GM19240 (cell line): ENCODE results near the gene FNDC3B.
"Not testable (repeated sequence)": the region's sequence is repeated elsewhere in the genome, so short reads cannot be mapped to it uniquely, and the experiment has no call there.

Experiments used
- DNase-seq: peaks from one replicate; pipeline ENCODE4 v3.0.0; 2011; ENCODE audit warnings: low spot score; ENCODE audit not compliant: insufficient read length

Gene FNDC3B

DNA sequence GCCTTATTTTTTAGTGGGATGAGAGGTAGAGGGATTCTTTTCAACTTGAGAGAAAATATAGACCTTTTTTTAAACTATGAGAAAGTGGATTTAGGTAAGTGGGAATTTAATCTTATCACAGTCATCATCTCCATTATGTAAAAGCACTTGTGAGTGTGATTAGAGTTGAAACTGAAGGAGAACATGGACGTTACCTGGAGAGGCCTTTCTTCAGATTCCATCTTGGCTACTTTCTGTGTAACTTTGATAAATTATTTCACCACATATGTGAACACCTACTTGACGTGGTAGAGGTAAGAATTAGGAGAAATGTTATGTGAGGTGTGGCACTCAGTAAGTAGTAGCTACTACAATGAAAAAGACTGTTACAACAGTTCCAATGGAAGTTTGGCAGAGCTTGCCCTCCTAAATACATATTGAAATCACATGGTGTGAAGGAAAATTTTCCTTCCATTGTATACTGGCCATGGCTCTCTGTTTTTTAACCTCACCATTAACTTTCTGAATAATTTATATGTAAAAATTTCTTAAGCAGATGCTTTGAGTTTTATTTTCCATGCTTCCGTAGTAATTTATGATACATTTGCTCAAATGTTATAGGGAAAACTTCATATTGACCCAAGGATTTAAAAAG lies 193.3 kb downstream of the FNDC3B start:
- no peak for DNase-seq

GRCh38 chr3:172233474-172234277 lies 194.3 kb downstream of the FNDC3B start:
- no peak for DNase-seq

GRCh38 chr3:172235698-172236097 lies 196.3 kb downstream of the FNDC3B start:
- no peak for DNase-seq

DNA sequence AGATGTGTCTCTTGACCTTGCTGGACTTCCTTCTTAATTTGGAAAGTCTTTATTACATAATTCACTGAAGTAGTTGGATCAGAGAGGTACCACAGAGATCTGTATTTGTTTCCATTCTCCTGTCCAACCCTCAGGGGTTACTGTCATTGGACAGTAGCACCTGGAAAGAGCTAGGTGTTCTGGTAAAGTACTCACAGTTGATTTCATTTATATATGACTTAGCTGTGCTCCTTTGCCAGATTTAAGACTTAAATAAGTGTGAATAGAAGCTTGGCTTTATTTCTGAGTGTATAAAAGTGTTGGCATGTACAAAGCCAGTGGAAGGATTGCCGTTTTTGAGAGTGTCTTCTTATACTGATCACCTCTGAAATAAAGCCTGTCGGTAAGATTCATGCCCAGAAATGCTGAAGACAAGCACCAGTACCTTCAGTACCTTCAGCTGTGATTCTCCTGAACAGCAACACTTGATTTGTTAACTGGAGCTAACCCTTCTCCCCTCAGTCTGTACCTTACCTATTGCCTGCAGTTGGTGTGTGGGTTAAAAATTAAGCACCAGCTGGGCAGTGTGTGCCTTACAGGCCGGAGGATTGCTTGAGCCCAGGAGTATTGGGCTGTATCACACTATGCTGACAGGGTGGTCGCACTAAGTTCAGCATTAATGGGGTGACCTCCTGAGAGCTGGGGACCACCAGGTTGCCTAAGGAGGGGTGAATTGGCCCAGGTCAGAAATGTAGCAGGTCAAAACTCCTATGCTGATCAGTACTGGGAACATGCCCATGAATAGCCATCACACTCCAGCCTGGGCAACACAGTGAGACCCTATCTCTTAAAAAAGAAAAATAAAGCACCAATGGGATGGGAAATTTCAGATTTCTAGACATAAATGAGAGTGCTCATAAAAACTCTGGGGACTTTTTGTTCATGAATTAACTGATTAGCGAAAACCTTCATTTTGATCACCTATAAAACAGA lies 197.7 kb downstream of the FNDC3B start:
- no peak for DNase-seq

GRCh38 chr3:172238188-172238587 lies 198.8 kb downstream of the FNDC3B start:
- DNase-seq, result no peak

GRCh38 chr3:172239218-172239790 lies 199.9 kb downstream of the FNDC3B start:
- DNase-seq, result no peak

- no peak for DNase-seq
Measured at GRCh38 chr3:172241405-172241804, 202.0 kb downstream of the FNDC3B start.

DNA sequence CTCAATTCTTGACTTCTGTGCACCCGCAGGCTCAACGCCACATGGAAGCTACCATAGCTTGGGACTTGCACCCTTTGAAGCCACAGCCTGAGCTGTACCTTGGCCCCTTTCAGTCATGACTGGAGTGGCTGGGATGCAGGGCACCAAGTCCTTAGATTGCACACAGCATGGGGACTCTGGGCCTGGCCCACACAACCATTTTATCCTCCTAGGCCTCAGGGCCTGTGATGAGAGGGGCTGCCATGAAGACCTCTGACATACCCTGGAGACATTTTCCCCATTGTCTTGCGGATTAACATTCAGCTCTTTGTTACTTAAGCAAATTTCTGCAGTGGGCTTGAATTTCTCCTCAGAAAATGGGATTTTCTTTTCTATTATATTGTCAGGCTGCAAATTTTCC lies 203.1 kb downstream of the FNDC3B start:
- DNase-seq, result not testable (repeated sequence)

DNA sequence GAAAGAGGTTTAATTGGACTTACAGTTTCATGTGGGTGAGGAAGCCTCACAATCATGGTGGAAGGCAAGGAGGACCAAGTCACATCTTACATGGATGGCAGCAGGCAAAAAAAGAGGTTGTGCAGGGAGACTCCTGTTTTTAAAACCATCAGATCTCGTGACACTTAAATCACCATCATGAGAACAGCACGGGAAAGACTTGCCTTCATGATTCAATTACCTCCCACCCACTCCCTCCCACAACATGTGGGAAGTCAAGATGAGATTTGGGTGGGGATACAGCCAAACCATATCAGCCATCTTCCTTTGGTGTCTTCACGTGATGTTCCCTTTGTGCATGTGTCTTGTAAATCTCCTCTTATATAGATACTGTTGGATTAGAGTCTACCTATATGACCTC lies 204.0 kb downstream of the FNDC3B start:
- DNase-seq, result not testable (repeated sequence)

DNA sequence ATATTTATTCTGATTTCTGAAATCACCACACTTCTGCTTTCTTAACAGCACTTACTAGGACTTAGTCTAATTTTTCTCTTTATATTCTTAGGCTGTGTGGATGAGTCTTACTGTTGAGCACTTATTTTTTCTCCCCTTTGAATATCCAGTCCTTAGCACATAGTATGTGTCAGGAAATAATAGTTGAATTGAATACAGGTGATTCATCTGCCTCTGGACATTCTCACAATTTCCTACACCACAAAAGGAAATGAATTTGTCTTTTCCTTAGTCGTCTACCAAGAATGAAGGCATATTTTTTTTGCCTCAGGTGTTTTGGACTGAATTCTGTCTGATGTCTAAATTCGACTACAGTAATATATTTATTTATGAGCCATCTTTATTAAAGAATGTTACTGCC lies 204.6 kb downstream of the FNDC3B start:
- no peak for DNase-seq

DNA sequence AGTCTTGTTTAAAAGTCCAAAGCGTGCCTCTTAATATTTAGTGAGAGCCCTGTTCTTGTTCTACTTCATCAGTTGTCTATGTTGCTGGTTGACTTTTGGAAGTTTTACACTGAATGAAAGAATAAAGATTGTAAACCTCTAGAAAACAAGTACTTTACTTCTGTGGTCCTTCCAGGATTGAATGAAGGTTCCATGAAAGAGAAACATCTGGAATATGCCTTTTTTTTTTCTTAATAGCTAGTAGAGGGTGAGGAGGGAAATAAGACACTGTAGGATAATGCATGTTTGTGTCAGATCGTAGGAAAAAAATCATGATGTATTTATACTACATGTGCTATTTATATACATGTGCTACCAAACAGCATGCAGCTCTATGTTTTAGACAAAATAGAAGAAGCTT lies 205.9 kb downstream of the FNDC3B start:
- no peak for DNase-seq

DNA sequence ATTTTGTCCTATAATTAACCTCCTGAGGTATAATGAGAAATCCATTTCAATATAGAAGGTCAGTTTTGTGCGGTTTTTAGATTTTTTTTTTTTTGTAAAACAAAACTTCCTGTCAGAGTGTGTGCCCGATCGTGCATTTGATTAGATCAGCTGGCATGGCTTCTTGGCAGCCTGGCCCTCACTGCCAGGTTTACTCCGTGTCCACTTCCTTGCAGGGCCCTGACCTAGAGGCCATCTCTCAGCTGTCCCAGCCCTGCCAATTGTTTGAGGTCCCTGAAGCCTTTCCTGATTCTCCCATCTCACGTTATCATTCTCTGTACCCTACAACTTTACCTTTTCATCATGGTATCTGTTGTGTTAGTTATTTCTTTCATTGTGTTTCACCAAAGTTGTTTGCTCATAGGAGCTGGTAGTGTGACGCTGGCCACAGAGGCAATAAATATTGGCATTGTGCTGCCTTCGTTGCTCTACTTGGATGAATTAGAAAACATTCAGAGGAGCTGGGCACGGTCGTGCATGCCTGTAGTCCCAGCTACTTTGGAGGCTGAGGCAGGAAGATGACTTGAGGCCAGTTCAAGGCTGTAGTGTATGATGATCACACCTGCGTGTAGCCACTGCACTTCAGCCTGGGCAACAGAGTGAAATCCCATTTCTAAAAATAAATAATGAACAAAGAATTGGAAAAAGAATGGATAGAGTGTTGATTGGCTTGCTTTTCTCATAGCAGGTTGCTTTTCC lies 206.9 kb downstream of the FNDC3B start:
- no peak for DNase-seq

- DNase-seq, result no peak
Measured at GRCh38 chr3:172247525-172248274, 208.3 kb downstream of the FNDC3B start.

- no peak for DNase-seq
Measured at GRCh38 chr3:172249039-172249438, 209.7 kb downstream of the FNDC3B start.

DNA sequence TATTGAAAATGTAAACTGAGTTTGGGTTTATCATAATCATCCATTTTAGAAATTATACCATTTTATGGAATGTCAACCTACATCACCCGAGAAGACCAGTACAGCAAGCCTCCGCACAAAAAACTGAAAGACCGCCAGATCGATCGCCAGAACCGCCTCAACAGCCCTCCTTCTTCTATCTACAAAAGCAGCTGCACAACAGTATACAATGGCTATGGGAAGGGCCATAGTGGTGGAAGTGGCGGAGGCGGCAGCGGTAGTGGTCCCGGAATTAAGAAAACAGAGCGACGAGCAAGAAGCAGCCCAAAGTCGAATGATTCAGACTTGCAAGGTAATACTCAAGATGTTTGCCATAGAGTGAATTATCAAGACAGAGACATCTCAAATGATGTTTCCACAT lies 211.8 kb downstream of the FNDC3B start:
- DNase-seq, result no peak

GRCh38 chr3:172253200-172253599 lies 213.8 kb downstream of the FNDC3B start:
- no peak for DNase-seq

DNA sequence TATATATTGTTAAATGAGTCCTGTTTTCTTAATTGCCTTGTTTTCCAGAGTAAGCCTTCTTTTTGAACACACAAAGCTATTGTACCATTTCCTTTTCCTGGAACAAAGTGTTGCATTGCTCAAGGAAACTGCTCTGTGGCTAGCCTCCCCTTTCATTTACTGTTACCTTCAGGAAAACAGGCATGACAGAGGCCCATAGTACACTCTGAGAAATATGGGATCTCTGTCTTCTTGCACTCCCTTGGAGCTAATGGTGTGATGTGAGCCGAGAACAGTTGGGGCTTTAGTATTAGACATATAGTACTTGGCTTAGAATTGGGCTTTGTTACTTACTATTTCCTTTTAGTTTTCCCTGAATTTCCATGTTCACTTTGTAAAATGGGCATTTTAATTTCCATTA lies 215.2 kb downstream of the FNDC3B start:
- DNase-seq, result no peak

DNA sequence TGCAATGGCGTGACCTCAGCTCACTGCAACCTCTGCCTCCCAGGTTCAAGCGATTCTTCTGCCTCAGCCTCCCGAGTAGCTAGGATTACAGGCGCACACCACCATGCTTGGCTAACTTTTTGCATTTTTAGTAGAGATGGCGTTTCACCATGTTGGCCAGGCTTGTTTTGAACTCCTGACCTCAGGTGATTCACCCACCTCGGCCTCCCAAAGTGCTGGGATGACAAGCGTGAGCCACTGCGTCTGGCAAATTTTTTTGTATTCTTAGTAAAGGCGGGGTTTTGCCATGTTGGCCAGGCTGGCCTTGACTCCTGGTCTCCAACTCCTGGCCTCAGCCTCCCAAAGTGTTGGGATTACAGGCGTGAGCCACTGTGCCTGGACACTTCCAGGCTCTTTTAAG lies 215.9 kb downstream of the FNDC3B start:
- DNase-seq, result not testable (repeated sequence)

DNA sequence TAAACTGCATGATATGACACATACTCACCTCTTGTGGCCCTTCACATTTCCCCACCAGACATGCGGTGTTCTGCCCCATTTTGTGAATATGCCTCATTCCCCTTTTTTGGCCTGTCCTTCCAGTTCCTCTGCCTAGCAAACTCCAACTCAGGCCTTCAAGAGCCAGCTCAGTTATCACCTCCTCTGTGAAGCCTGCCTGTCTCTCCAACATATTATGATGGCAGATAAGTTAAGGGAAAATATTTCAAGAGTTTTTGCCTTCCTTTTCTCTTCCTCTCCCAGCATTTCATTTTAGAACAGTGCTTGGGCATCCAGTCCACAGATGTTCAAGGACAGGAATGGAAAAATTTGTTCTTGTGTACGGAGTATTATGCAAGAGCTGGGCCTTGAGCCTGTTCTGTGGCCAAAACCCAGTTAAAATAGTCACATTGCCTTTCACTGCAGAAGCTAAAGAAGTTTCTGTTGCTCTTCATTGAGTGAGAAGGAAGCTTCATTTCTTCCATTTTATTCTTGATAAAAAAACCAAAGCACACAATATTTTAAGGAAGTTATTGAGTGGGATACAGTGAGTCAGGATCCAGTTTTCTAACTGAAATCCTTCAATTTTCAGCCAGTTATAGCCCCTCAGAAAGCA lies 216.8 kb downstream of the FNDC3B start:
- no peak for DNase-seq
